GM19438 (cell line): ENCODE data around the gene CSRNP3.
"Not testable (repeated sequence)": the region's sequence is repeated elsewhere in the genome, so short reads cannot be mapped to it uniquely, and the experiment has no call there.

Experiments used
- ATAC-seq: cut with Tn5 transposase; IDR thresholded peaks from one replicate; pipeline ENCODE4 v1.9.1; 2021; ENCODE audit warnings: low read depth; ENCODE audit not compliant: unreplicated experiment

CSRNP3 gene

DNA sequence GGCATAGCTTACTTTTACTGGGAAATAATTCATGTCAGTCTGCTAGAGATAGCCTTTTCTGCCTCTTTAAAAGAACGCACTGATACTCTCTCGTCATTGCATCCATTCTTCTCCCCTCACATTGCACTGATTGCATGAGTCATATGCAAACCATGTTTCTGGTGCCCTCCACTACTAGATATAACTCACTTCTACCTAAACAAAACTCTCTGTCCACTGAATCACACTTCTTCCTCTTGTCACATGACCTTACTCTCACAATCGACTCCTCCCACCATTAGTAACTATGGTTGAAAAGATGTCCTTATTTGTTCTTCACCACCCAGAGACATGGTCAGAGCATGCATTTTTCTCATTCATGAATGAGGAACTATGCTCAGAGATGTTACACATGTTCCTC is 158.0 kb downstream of the CSRNP3 start:
- no peak for ATAC-seq

DNA sequence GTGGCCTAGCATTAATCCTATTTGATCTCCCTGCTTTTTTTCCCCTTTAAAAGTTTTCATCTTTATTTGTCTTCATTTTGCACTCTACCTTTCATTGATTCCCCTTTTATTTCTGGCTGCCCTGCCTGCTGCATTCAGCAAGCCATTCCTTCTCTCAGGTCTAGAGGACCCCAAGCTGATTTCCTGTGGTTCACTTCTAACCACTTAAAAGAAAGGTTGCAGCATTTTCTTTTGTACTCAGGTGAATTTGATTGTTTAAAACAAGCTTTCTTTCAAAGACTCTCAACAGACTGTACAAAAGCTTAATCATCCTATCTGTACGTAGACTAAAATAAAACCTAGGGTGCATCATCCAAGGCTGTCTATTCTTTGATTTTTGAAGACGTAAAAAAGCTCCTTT is 160.3 kb downstream of the CSRNP3 start:
- no peak for ATAC-seq

- no peak for ATAC-seq
These were observed 160.7 kb downstream of the CSRNP3 start for GRCh38 chr2:165630236-165630635.

DNA sequence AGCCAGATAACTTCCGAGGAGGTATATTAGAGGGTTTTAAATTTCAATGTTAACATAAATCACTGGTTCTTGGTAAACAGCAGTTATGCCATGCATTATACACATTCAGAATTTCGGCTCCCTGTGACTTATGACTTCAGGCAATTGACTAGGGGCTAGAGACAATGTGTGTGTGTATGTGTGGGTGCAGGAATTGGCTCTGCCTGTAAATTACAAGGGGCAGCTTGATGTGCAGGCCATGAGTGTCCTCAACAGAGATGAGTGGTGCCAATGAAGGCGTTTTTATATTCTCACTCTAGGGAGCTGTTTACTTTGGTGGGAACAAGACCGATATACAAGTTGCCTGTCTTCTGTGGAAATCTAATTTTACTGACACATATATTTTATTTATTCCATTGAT is 161.6 kb downstream of the CSRNP3 start:
- no peak for ATAC-seq

GRCh38 chr2:165632594-165632993 is 163.1 kb downstream of the CSRNP3 start:
- ATAC-seq: no peak

- ATAC-seq: no peak
These were observed 163.9 kb downstream of the CSRNP3 start for GRCh38 chr2:165633431-165633830.

GRCh38 chr2:165634282-165634681 is 164.8 kb downstream of the CSRNP3 start:
- ATAC-seq: no peak

GRCh38 chr2:165634855-165635254 is 165.4 kb downstream of the CSRNP3 start:
- ATAC-seq: no peak

GRCh38 chr2:165635532-165635931 is 166.0 kb downstream of the CSRNP3 start:
- ATAC-seq: no peak

- ATAC-seq: no peak
These were observed 167.5 kb downstream of the CSRNP3 start for GRCh38 chr2:165636959-165637358.

- ATAC-seq: no peak
These were observed 167.9 kb downstream of the CSRNP3 start for GRCh38 chr2:165637396-165637795.

GRCh38 chr2:165639504-165639903 is 170.0 kb downstream of the CSRNP3 start:
- no peak for ATAC-seq

- ATAC-seq: no peak
These were observed 170.9 kb downstream of the CSRNP3 start for GRCh38 chr2:165640247-165640929.

DNA sequence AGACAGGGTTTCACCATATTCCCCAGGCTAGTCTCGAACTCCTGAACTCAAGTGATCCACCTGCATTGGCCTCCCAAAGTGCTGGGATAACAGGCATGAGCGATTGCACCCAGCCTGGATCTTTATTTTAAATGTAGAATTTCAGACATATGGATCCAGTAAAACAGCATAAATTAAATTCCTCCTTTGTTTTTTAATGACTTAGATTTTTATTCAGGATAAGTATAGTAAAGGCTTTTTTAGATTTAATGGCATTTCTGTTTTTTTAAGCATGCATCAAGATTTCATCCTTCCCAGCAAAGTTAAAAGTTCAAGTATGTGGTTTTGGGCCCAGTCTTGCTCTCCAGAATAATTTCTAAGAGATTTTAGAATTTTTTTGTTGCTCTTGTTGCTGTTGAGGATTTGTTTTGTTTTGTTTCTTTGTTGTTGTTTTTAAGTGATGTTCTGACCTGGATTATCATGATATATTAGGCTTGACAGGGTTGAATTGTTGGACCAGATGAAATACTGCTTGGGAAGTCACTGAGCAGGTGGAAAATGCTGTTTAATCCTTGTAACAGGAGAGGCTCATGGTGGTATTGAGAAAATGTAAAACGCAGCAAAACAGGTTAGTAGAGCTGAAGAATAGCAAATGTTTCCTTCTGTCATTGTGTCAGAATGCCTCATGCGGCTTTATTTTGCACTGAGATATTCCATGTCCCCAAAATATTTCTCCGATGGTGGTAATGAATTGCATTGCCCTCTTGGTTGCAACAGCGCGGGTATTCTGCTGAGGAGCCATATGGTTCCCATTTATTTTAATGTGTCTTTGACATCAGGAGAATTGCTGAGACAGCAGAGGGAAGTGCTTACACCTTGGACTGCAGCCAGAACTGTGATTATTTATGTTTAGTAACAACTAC is 176.7 kb downstream of the CSRNP3 start:
- no peak for ATAC-seq

DNA sequence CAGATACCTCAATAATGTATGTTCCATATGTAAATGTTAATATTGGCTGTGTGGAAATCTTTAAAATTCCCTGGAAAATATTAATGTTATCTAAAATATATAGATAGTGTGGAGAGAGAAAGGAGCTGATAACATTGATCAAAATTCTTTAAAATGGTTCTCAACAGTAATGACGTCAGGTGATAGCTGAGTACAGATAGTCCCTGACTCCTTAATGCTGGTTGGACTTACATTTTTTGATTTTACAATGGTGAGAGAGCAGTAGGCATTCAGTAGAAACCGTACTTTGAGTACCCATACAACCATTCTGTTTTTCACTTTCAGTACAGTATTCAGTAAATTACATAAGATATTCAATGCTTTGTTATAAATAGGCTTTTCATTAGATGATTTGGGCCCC is 177.9 kb downstream of the CSRNP3 start:
- ATAC-seq: no peak

DNA sequence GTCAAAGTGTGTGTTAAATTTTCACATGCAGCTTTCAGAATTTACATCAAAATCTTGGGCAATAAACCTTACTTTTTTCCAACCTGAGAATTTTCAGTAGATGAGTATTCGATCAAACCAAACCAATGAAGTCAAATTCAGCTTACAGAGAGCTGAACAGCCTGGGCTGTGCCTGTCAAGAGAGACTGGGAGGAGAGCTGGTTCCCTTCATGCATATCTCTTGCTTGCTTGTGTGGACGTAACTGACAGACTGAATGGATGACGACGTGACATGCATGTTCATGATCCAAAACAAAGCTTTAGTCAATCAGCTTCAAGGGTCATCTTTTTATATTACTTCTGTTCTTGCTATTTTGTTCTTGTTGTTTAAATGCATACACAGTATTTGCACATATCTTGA is 179.3 kb downstream of the CSRNP3 start:
- no peak for ATAC-seq

- no peak for ATAC-seq
These were observed 181.7 kb downstream of the CSRNP3 start for GRCh38 chr2:165651233-165651632.

- ATAC-seq: no peak
These were observed 186.2 kb downstream of the CSRNP3 start for GRCh38 chr2:165655661-165656060.

DNA sequence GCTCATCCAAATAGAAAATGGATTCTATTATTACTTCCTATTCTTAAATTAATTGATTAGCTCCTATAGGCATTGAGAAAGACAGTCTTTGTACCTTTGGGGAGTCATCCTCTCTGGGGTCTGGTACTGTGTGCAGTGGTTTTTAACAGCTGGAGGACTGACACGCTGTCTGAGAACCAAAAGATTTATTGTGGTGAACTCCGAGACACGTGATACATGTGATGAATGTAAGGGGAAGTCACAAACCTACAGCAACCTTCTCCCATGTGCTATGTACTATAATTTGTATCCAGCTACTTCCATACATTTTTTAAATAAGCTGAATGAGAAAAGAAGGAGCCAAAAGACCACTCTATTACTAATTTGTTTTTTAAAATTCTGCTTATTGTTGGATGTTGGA is 190.9 kb downstream of the CSRNP3 start:
- ATAC-seq: peak; percentile 96

DNA sequence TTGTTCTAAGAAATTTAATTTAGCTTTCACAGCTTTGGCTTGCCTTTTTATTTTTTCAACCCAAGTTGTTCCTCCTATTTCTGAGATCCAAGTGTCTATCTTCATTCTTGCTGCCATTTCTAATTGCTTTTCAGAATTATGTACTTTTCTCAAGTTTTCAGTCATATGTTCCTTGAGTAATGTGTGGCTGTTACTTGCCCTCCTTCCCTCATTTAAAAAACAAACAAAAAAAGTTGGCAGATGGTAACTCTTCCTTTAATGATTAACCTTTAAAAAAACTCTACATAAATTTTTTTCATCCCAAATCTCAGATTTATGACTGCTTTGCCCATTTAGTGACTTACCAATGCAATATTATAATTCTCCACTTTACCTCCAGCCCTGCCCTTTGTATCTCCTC is 193.2 kb downstream of the CSRNP3 start:
- no peak for ATAC-seq

GRCh38 chr2:165665614-165666013 is 196.1 kb downstream of the CSRNP3 start:
- ATAC-seq: no peak

DNA sequence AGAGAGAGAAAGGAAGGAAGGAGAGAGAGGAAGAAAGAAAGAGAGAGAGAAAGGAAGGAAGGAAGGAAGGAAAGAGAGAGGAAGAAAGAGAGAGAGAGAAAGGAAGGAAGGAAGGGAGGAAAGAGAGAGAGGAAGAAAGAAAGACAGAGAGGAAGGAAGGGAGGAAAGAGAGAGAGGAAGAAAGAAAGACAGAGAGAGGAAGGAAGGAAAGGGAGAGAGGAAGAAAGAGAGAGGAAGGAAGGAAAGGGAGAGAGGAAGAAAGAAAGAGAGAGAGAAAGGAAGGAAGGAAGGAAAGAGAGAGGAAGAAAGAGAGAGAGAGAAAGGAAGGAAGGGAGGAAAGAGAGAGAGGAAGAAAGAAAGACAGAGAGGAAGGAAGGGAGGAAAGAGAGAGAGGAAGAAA is 196.6 kb downstream of the CSRNP3 start:
- not testable (repeated sequence) for ATAC-seq
